Activated naive CD4-positive, alpha-beta T cell treated with anti-CD3 and anti-CD28 coated beads, Interleukin-2, amount 10 ng/mL, durations not matched to agents 7 days and 5 days (primary cell): ENCODE measurements around the gene ACER2.

Source experiments
- CTCF ChIA-PET: fragments of 350-600 bp; sonication (Branson Sonifier 250); formaldehyde crosslinking; loops from one replicate; lab custom pipeline; 2021; ENCODE audit warnings: antibody characterized with exemption; lab: Charles Lee
- DNase-seq: peaks from one replicate; pipeline ENCODE4 v3.0.0-alpha.2; 2020
- H3K27ac Mint-ChIP-seq: one replicate; pipeline ENCODE4 v1.8.0; 2021; ENCODE audit warnings: mild to moderate bottlenecking, moderate library complexity, mixed read lengths
- H3K27me3 Mint-ChIP-seq: one replicate; pipeline ENCODE4 v1.8.0; 2021; ENCODE audit warnings: mild to moderate bottlenecking, mixed read lengths
- H3K36me3 Mint-ChIP-seq: one replicate; pipeline ENCODE4 v1.8.0; 2021; ENCODE audit warnings: mixed read lengths
- H3K4me1 Mint-ChIP-seq: one replicate; pipeline ENCODE4 v1.8.0; 2021; ENCODE audit warnings: mixed read lengths
- H3K4me3 Mint-ChIP-seq: one replicate; pipeline ENCODE4 v1.8.0; 2021; ENCODE audit warnings: mild to moderate bottlenecking, moderate library complexity, mixed read lengths
- H3K9me3 Mint-ChIP-seq: one replicate; pipeline ENCODE4 v1.8.0; 2021; ENCODE audit warnings: mixed read lengths

Gene ACER2

GRCh38 chr9:19446361-19446861 lies 37.6 kb downstream of the ACER2 start:
- no peaks in the 10 kb centered on the region for H3K27me3 Mint-ChIP-seq
- H3K4me1 Mint-ChIP-seq, result peaks cover 12% of the 10 kb centered on the region
- no peak for DNase-seq
- H3K9me3 Mint-ChIP-seq, result no peaks in the 10 kb centered on the region
- CTCF ChIA-PET, result interaction anchor here (1.3 kb wide), 1 partner anchor 11 kb away, joined by 4 read pairs; no protein-coding TSS in a partner anchor
- H3K36me3 Mint-ChIP-seq, result peaks cover under 1% of the 10 kb centered on the region
- H3K27ac Mint-ChIP-seq, result no peak overlapping the region
- H3K4me3 Mint-ChIP-seq, result no peak overlapping the region

DNA sequence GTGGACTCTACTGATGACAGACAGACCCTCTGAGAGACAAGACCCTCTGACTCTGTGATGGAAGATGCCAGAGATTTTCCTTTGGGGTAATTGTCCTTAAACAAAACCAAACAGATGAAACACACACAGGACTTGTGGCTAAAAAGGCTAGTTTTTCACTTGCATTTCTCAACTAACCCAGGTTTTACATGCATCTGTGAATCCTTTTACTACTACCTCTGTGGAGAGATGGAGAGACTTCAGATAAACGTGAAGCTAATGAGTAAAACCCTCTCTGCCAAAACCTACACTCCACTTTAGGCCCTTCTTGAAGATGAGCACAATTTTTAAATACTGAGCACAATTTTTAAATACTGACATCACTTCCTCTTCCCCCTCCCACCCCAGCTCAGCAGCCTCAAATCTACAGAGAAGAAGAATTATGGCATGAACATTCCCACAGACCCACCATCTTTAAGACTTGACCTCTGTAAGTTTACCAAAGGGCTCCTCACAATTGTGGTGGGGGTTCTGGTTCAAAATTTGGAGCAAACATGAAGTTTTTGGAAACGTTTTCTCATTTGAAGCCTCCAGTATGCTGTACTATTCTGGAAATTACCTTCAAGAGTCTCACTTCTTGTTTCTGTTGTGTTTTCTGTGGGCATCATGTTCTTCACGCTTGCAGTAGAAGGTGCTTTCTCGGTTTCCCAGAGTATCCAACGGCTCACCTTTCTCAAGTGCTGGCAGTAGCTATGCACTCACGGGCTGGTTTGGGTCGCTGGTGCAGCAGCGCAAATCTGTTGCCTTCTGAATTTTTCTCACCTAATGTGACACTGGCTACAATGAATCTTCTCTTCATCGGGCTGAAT lies 42.7 kb downstream of the ACER2 start:
- H3K27ac Mint-ChIP-seq, result no peak overlapping the region
- H3K4me1 Mint-ChIP-seq, result no peaks in the 10 kb centered on the region
- H3K9me3 Mint-ChIP-seq, result no peaks in the 10 kb centered on the region
- peaks cover under 1% of the 10 kb centered on the region for H3K27me3 Mint-ChIP-seq
- no peak overlapping the region for H3K4me3 Mint-ChIP-seq
- CTCF ChIA-PET, result no interaction called here
- H3K36me3 Mint-ChIP-seq, result peaks cover 1% of the 10 kb centered on the region
- no peak for DNase-seq

GRCh38 chr9:19456426-19456825 lies 47.6 kb downstream of the ACER2 start:
- peaks cover 12% of the 10 kb centered on the region for H3K4me1 Mint-ChIP-seq
- no peak overlapping the region for H3K27ac Mint-ChIP-seq
- DNase-seq, result no peak
- H3K9me3 Mint-ChIP-seq, result no peaks in the 10 kb centered on the region
- peaks cover under 1% of the 10 kb centered on the region for H3K36me3 Mint-ChIP-seq
- CTCF ChIA-PET, result interaction anchor here (0.8 to 3.1 kb wide), 11 partner anchors 9 to 1201 kb away, joined by 3 to 19 read pairs (median 7); partner anchors contain the start of genes RPS6 and RRAGA
- peaks cover 7% of the 10 kb centered on the region for H3K27me3 Mint-ChIP-seq
- H3K4me3 Mint-ChIP-seq, result no peak overlapping the region

- DNase-seq, result peak; percentile 70
- Mint-ChIP-seq H3K9me3 (no peaks in the 10 kb centered on the region), H3K27me3 (peaks cover 7% of the 10 kb centered on the region), H3K4me3 (no peak overlapping the region), H3K36me3 (no peaks in the 10 kb centered on the region), H3K27ac (no peak overlapping the region), H3K4me1 (peaks cover 12% of the 10 kb centered on the region)
- CTCF ChIA-PET, result interaction anchor here (0.6 to 3.1 kb wide), 26 partner anchors 8 to 1202 kb away, joined by 3 to 19 read pairs (median 4); partner anchors contain the start of genes RPS6, RRAGA and SAXO1
Observed at GRCh38 chr9:19456996-19457692, 48.3 kb downstream of the ACER2 start.

- DNase-seq, result no peak
- peaks cover 12% of the 10 kb centered on the region for H3K4me1 Mint-ChIP-seq
- CTCF ChIA-PET, result interaction anchor here (0.6 to 3.1 kb wide), 17 partner anchors 8 to 1201 kb away, joined by 3 to 19 read pairs (median 4); partner anchors contain the start of gene RRAGA
- no peaks in the 10 kb centered on the region for H3K9me3 Mint-ChIP-seq
- H3K27me3 Mint-ChIP-seq, result peaks cover 7% of the 10 kb centered on the region
- H3K36me3 Mint-ChIP-seq, result no peaks in the 10 kb centered on the region
- H3K27ac Mint-ChIP-seq, result no peak overlapping the region
- H3K4me3 Mint-ChIP-seq, result no peak overlapping the region
Observed at GRCh38 chr9:19457693-19458009, 48.8 kb downstream of the ACER2 start.

GRCh38 chr9:19460243-19460642 lies 51.4 kb downstream of the ACER2 start:
- Mint-ChIP-seq H3K27ac (no peak overlapping the region), H3K36me3 (no peaks in the 10 kb centered on the region), H3K4me3 (no peak overlapping the region), H3K9me3 (no peaks in the 10 kb centered on the region), H3K4me1 (peaks cover 21% of the 10 kb centered on the region), H3K27me3 (peaks cover 11% of the 10 kb centered on the region)
- no peak for DNase-seq
- CTCF ChIA-PET, result no interaction called here

DNA sequence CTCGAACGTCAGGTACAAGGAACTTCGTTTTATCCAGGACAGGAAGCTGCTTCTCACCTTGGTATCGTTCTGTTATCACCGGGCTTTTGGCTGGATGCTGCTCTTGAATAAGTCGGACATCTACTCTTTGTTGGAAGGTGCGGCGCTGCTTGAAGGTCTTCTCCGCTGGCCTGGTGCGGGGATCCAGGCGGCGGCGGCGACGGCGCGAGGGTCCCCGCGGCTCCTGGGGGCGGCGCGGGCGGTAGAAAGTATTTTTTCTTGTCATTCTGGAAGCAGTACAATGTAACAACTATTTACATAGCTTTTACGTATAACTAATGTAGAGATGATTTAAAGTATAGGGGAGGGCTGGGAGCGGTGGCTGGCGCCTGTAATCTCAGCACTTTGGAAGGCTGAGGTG lies 52.3 kb downstream of the ACER2 start:
- Mint-ChIP-seq H3K27ac (no peak overlapping the region), H3K4me1 (peaks cover 21% of the 10 kb centered on the region), H3K9me3 (no peaks in the 10 kb centered on the region), H3K27me3 (peaks cover 15% of the 10 kb centered on the region), H3K4me3 (no peak overlapping the region), H3K36me3 (no peaks in the 10 kb centered on the region)
- CTCF ChIA-PET, result no interaction called here
- no peak for DNase-seq

DNA sequence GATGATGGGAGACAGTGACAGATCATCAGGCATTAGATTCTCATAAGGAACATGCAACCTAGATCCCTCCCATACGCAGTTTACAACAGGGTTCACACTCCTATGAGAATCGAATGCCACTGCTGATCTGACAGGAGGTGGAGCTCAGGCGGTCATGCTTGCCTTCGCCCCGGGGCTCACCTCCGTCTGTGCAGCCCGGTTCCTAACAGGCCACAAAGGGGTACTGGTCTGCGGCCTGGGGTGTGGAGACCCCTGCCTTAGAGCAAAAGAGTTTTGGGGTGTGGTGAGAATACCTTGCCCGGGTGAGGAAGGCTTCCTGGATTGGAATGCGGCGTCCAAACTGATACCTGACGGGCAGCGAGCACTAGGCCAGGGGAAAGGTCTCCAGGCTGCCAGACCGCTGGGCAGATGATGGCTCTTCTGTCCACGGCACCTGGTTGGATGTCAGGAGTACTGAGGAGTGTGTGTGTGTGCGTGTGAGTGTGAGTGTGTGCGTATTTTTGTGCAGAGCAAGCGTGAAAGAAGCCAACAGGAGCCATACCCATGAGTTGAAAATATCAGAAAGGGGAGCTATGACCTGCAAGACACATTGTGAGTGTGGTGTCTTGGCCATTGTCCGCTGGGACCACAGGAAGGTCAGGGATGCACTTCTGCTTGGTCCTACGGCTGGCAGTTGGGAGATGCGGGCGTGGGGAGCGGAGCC lies 55.4 kb downstream of the ACER2 start:
- Mint-ChIP-seq H3K36me3 (no peaks in the 10 kb centered on the region), H3K27ac (no peak overlapping the region), H3K9me3 (no peaks in the 10 kb centered on the region), H3K4me3 (peak overlapping the region; percentile 76), H3K4me1 (peaks cover 11% of the 10 kb centered on the region), H3K27me3 (peaks cover 10% of the 10 kb centered on the region)
- CTCF ChIA-PET, result interaction anchor here (0.8 to 2.6 kb wide), 33 partner anchors 7 to 1653 kb away, joined by 3 to 21 read pairs (median 4); partner anchors contain the start of gene ACER2
- DNase-seq, result no peak

GRCh38 chr9:19464764-19465585 lies 56.2 kb downstream of the ACER2 start:
- H3K27ac Mint-ChIP-seq, result no peak overlapping the region
- H3K27me3 Mint-ChIP-seq, result peaks cover 10% of the 10 kb centered on the region
- CTCF ChIA-PET, result interaction anchor here (0.6 to 2.6 kb wide), 43 partner anchors 8 to 1850 kb away, joined by 3 to 21 read pairs (median 4); partner anchors contain the start of genes ACER2 and RRAGA
- peak overlapping the region; percentile 76 for H3K4me3 Mint-ChIP-seq
- H3K4me1 Mint-ChIP-seq, result peaks cover 13% of the 10 kb centered on the region
- H3K9me3 Mint-ChIP-seq, result no peaks in the 10 kb centered on the region
- no peaks in the 10 kb centered on the region for H3K36me3 Mint-ChIP-seq
- peak; percentile 72 for DNase-seq

GRCh38 chr9:19465586-19466279 lies 56.9 kb downstream of the ACER2 start:
- no peak overlapping the region for H3K27ac Mint-ChIP-seq
- no peaks in the 10 kb centered on the region for H3K9me3 Mint-ChIP-seq
- peaks cover 15% of the 10 kb centered on the region for H3K4me1 Mint-ChIP-seq
- no peak for DNase-seq
- CTCF ChIA-PET, result interaction anchor here (0.6 to 2.6 kb wide), 33 partner anchors 8 to 1850 kb away, joined by 3 to 21 read pairs (median 4); partner anchors contain the start of gene RRAGA
- H3K36me3 Mint-ChIP-seq, result no peaks in the 10 kb centered on the region
- peaks cover 10% of the 10 kb centered on the region for H3K27me3 Mint-ChIP-seq
- no peak overlapping the region for H3K4me3 Mint-ChIP-seq

DNA sequence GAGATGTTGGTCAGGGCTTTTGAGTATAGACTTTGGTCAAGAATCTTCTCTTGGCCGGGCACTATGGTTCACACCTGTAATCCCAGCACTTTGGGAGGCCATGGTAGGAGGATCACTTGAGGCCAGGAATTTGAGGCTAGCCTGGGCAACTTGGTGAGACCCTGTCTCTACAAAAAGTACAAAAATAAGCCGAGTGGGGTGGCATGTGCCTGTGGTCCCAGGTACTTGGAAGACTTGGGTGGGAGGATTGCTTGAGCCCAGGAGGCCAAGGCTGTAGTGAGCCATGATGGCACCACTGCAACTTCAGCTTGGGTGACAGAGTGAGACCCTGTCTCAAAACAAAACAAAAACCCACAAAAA lies 57.5 kb downstream of the ACER2 start:
- H3K4me1 Mint-ChIP-seq, result peaks cover 15% of the 10 kb centered on the region
- CTCF ChIA-PET, result interaction anchor here (2.3 kb wide), 1 partner anchor 9 kb away, joined by 13 read pairs; no protein-coding TSS in a partner anchor
- peaks cover 10% of the 10 kb centered on the region for H3K27me3 Mint-ChIP-seq
- no peaks in the 10 kb centered on the region for H3K36me3 Mint-ChIP-seq
- H3K9me3 Mint-ChIP-seq, result no peaks in the 10 kb centered on the region
- no peak overlapping the region for H3K4me3 Mint-ChIP-seq
- H3K27ac Mint-ChIP-seq, result peak overlapping the region; percentile 43
- no peak for DNase-seq

DNA sequence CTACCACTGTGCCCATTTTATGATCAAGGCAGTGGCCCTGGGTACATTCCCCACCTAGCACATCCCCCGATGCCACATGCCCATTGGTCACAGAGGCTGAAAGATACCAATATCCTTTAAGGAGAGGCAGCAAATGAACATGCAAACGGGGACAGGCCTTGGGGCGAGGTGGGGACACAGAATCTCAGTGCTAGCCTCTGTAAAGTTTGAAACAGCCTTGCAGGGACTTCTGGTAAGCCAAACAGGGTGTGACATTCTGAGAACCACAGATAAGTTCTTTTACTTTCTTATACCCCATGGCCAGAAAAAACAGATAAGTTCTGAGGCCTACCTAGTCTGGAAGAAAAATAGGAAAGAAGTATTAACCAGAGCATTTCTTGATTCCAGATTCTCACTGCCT lies 60.5 kb downstream of the ACER2 start:
- Mint-ChIP-seq H3K4me3 (no peak overlapping the region), H3K9me3 (no peaks in the 10 kb centered on the region), H3K36me3 (no peaks in the 10 kb centered on the region), H3K4me1 (peaks cover 16% of the 10 kb centered on the region), H3K27me3 (peaks cover 23% of the 10 kb centered on the region), H3K27ac (no peak overlapping the region)
- CTCF ChIA-PET, result no interaction called here
- no peak for DNase-seq
